ENCODE results near the gene AMBRA1. TPM values are rescaled to one million over a fixed set of nuclear protein-coding genes. Genes with fewer than 3 reads are reported as not detected.

The AMBRA1 gene
- total and polyA plus RNA-seq, 2 donors from 2014 or later, result 8.0 to 32.6 TPM

- Histone ChIP-seq H3K27ac (ENCODE audit: low read depth in 2 of 2, low read length in 2 of 2) (no peak overlapping the region), H3K36me3 (ENCODE audit: control insufficient read depth in 2 of 3, insufficient read depth in 3 of 3, low read length in 3 of 3) (peaks cover 0 to 3% (median 0%) of the 10 kb centered on the region in 3 donors), H3K4me1 (ENCODE audit: control insufficient read depth in 2 of 3, insufficient read depth in 2 of 3, low read depth in 1 of 3, low read length in 3 of 3) (peaks cover 0 to 3% (median 0%) of the 10 kb centered on the region in 3 donors), H3K4me3 (ENCODE audit: low read length in 3 of 3) (no peak overlapping the region), H3K27me3 (ENCODE audit: control insufficient read depth, insufficient read depth, low read length) (no peaks in the 10 kb centered on the region), H3K9ac (ENCODE audit: low read length in 3 of 3) (no peak overlapping the region), H3K9me3 (ENCODE audit: control insufficient read depth in 2 of 3, insufficient read depth in 1 of 3, low read length in 3 of 3) (no peaks in the 10 kb centered on the region)
- intact Hi-C loops (cut with DNase I), result no loop called here
- DNase-seq (no peak), FAIRE-seq (no peak)
- TF ChIP-seq CTCF (IDR thresholded peaks at IDR 0.05; ENCODE audit: borderline replicate concordance, extremely low read depth, insufficient read depth), result no peak
Measured at GRCh38 chr11:46514370-46514769, 79.5 kb downstream of the AMBRA1 start.

- FAIRE-seq (no peak), DNase-seq (peak in 3 of 5 donors; percentile 44 to 66 (median 56))
- Histone ChIP-seq H3K9me3 (ENCODE audit: control insufficient read depth in 2 of 3, insufficient read depth in 1 of 3, low read length in 3 of 3) (no peaks in the 10 kb centered on the region), H3K9ac (ENCODE audit: low read length in 3 of 3) (no peak overlapping the region), H3K27ac (ENCODE audit: low read depth in 2 of 2, low read length in 2 of 2) (no peak overlapping the region), H3K4me1 (ENCODE audit: control insufficient read depth in 2 of 3, insufficient read depth in 2 of 3, low read depth in 1 of 3, low read length in 3 of 3) (peaks cover 0 to 3% (median 0%) of the 10 kb centered on the region in 3 donors), H3K36me3 (ENCODE audit: control insufficient read depth in 2 of 3, insufficient read depth in 3 of 3, low read length in 3 of 3) (peaks cover 0 to 3% (median 0%) of the 10 kb centered on the region in 3 donors), H3K27me3 (ENCODE audit: control insufficient read depth, insufficient read depth, low read length) (no peaks in the 10 kb centered on the region), H3K4me3 (ENCODE audit: low read length in 3 of 3) (no peak overlapping the region)
- TF ChIP-seq CTCF (IDR thresholded peaks at IDR 0.05; ENCODE audit: borderline replicate concordance, extremely low read depth, insufficient read depth), result peak; percentile 2
- intact Hi-C loops (cut with DNase I), result no loop called here
Measured at GRCh38 chr11:46513934-46514342, 79.9 kb downstream of the AMBRA1 start.

- Histone ChIP-seq H3K36me3 (ENCODE audit: control insufficient read depth in 2 of 3, insufficient read depth in 3 of 3, low read length in 3 of 3) (peaks cover 0 to 17% (median 0%) of the 10 kb centered on the region in 3 donors), H3K4me3 (ENCODE audit: low read length in 3 of 3) (no peak overlapping the region), H3K9ac (ENCODE audit: low read length in 3 of 3) (no peak overlapping the region), H3K4me1 (ENCODE audit: control insufficient read depth in 2 of 3, insufficient read depth in 2 of 3, low read depth in 1 of 3, low read length in 3 of 3) (peaks cover 0 to 3% (median 0%) of the 10 kb centered on the region in 3 donors), H3K27ac (ENCODE audit: low read depth in 2 of 2, low read length in 2 of 2) (no peak overlapping the region), H3K27me3 (ENCODE audit: control insufficient read depth, insufficient read depth, low read length) (no peaks in the 10 kb centered on the region), H3K9me3 (ENCODE audit: control insufficient read depth in 2 of 3, insufficient read depth in 1 of 3, low read length in 3 of 3) (no peaks in the 10 kb centered on the region)
- FAIRE-seq (no peak), DNase-seq (no peak)
- intact Hi-C loops (cut with DNase I), result no loop called here
- no peak for TF ChIP-seq CTCF (IDR thresholded peaks at IDR 0.05; ENCODE audit: borderline replicate concordance, extremely low read depth, insufficient read depth)
Measured at GRCh38 chr11:46512261-46512881, 81.5 kb downstream of the AMBRA1 start.
